Measurements from ENCODE around the gene ARL5B.
"Not testable (repeated sequence)": the region's sequence is repeated elsewhere in the genome, so short reads cannot be mapped to it uniquely, and the experiment has no call there.

Gene ARL5B

GRCh38 chr10:18659125-18659818 is at the start of gene ARL5B:
Gene ARL5B, plus strand, starts transcription at chr10:18659431. Its CDS starts 207 bp downstream, at chr10:18659638.
- FAIRE-seq = peak; percentile 95

GRCh38 chr10:18610517-18610916 is 48.7 kb upstream of the ARL5B start:
- no peak for FAIRE-seq

GRCh38 chr10:18611168-18611567 is 48.1 kb upstream of the ARL5B start:
- FAIRE-seq = no peak

- FAIRE-seq = no peak
These were observed 43.6 kb upstream of the ARL5B start for GRCh38 chr10:18615618-18616017.

GRCh38 chr10:18616337-18616736 is 42.9 kb upstream of the ARL5B start:
- no peak for FAIRE-seq

GRCh38 chr10:18619016-18619415 is 40.2 kb upstream of the ARL5B start:
- no peak for FAIRE-seq

- no peak for FAIRE-seq
These were observed 38.4 kb upstream of the ARL5B start for GRCh38 chr10:18620856-18621255.

- not testable (repeated sequence) for FAIRE-seq
These were observed 35.6 kb upstream of the ARL5B start for GRCh38 chr10:18623671-18624070.

GRCh38 chr10:18625886-18626285 is 33.3 kb upstream of the ARL5B start:
- no peak for FAIRE-seq

GRCh38 chr10:18627452-18628018 is 31.7 kb upstream of the ARL5B start:
- not testable (repeated sequence) for FAIRE-seq

GRCh38 chr10:18632500-18632899 is 26.7 kb upstream of the ARL5B start:
- not testable (repeated sequence) for FAIRE-seq

GRCh38 chr10:18635995-18636394 is 23.2 kb upstream of the ARL5B start:
- no peak for FAIRE-seq

- not testable (repeated sequence) for FAIRE-seq
These were observed 21.8 kb upstream of the ARL5B start for GRCh38 chr10:18637400-18637799.

- not testable (repeated sequence) for FAIRE-seq
These were observed 19.5 kb upstream of the ARL5B start for GRCh38 chr10:18639719-18640118.

- no peak for FAIRE-seq
These were observed 12.1 kb upstream of the ARL5B start for GRCh38 chr10:18647151-18647550.

GRCh38 chr10:18647945-18648344 is 11.3 kb upstream of the ARL5B start:
- no peak for FAIRE-seq

GRCh38 chr10:18649364-18649959 is 9.8 kb upstream of the ARL5B start:
- FAIRE-seq = peak; percentile 21

- no peak for FAIRE-seq
These were observed 8.7 kb upstream of the ARL5B start for GRCh38 chr10:18650404-18650997.

- peak; percentile 91 for FAIRE-seq
These were observed 7.8 kb upstream of the ARL5B start, which contains the start of gene NSUN6 for GRCh38 chr10:18651324-18652007. Gene NSUN6, minus strand, starts transcription at chr10:18651587. Its CDS starts 384 bp downstream, at chr10:18651203.

GRCh38 chr10:18653112-18653511 is 6.1 kb upstream of the ARL5B start:
- FAIRE-seq = no peak

GRCh38 chr10:18656724-18657123 is 2.5 kb upstream of the ARL5B start:
- FAIRE-seq = no peak

- no peak for FAIRE-seq
These were observed 733 bp upstream of the ARL5B start for GRCh38 chr10:18658271-18659124.
